Measurements from ENCODE around the gene AEN.

The AEN gene

GRCh38 chr15:88681610-88682221 lies 60.6 kb downstream of the AEN start:
- DNase-seq: no peak
